GM12878 (cell line): ENCODE data around the gene NACA2. TPM values are rescaled to one million over a fixed set of nuclear protein-coding genes. Genes with fewer than 3 reads are reported as not detected.
A peak's percentile ranks its signal among the peaks of the same experiment; 100 is the strongest.

Experiments
- ATAC-seq: fragments of 200-7000 bp; cut with Tn5 transposase; 3 replicates; pipeline ENCODE4 v1.9.1; 2020; ENCODE audit warnings: mild to moderate bottlenecking, moderate library complexity
- BruUV-seq: library from RNA; stranded (reverse); fragments of 400-500 nt; replicated peaks from 2 replicates; lab custom pipeline; 2021; lab: Mats Ljungman, UMichigan
- CTCF ChIA-PET: fragments of 300-600 bp; sonication (Branson Sonifier 250); formaldehyde crosslinking; extraction: SDS; loops from one replicate; lab custom pipeline; 2021; ENCODE audit warnings: inconsistent platforms; lab: Yijun Ruan, JAX
- POLR2A ChIA-PET: fragments of 350-600 bp; formaldehyde crosslinking; extraction: SDS; loops from one replicate; lab custom pipeline; 2021; ENCODE audit warnings: inconsistent platforms; lab: Charles Lee
- RAD21 ChIA-PET: fragments of 300-600 bp; sonication (Branson Sonifier 250); formaldehyde crosslinking; loops from one replicate; lab custom pipeline; 2023; ENCODE audit warnings: antibody characterized with exemption; ENCODE audit not compliant: unreplicated experiment; lab: Charles Lee
- SMC1A ChIA-PET: fragments of 300-600 bp; sonication (Branson Sonifier 250); formaldehyde crosslinking; loops from one replicate; lab custom pipeline; 2023; ENCODE audit not compliant: unreplicated experiment, uncharacterized antibody; lab: Charles Lee
- DNase-seq: peaks from one replicate; pipeline ENCODE4 v3.0.0-alpha.2; 2011; ENCODE audit warnings: low read depth, low spot score
- FAIRE-seq: peaks from 3 replicates; lab custom pipeline; 2011; peaks lifted over from hg19 to GRCh38; lab: Jason Lieb, UNC
- H2AFZ ChIP-seq: 2 replicates; pipeline ENCODE4 v1.6.0; 2011; ENCODE audit warnings: low read depth, low read length, control low read depth; ENCODE audit not compliant: control insufficient read depth
- H3K27ac ChIP-seq: 2 replicates; pipeline ENCODE4 v1.5.1; 2011; ENCODE audit warnings: control low read depth; ENCODE audit not compliant: control insufficient read depth, insufficient read depth
- H3K27me3 ChIP-seq, 2 experiments: replicated peaks in 1 of 2; 2 replicates each; pipeline versions ENCODE4 v1.6.0 to v1.6.1; 2011; ENCODE audit warnings: low read length in 1 of 2; ENCODE audit not compliant: control insufficient read depth in 2 of 2, insufficient read depth in 2 of 2
- H3K36me3 ChIP-seq, 2 experiments: 2 replicates each; pipeline ENCODE4 v1.5.1; 2011; ENCODE audit warnings: low read length in 1 of 2; ENCODE audit not compliant: control insufficient read depth in 2 of 2, insufficient read depth in 2 of 2
- H3K4me1 ChIP-seq: 2 replicates; pipeline ENCODE4 v1.6.1; 2011; ENCODE audit warnings: mild to moderate bottlenecking, low read length, moderate library complexity, mixed read lengths; ENCODE audit not compliant: control insufficient read depth, insufficient read depth
- H3K4me2 ChIP-seq: 2 replicates; pipeline ENCODE4 v1.6.0; 2011; ENCODE audit warnings: control low read depth; ENCODE audit not compliant: control insufficient read depth, insufficient read depth
- H3K4me3 ChIP-seq: fragments of 200-600 bp; sonication (generic); 2 replicates; pipeline ENCODE4 v1.5.1; 2016
- H3K79me2 ChIP-seq: 2 replicates; pipeline ENCODE4 v1.6.0; 2011; ENCODE audit warnings: low read length; ENCODE audit not compliant: control insufficient read depth, insufficient read depth
- H3K9ac ChIP-seq: 2 replicates; pipeline ENCODE4 v1.8.0; 2011; ENCODE audit warnings: low read length, control low read depth, mixed read lengths; ENCODE audit not compliant: control insufficient read depth, insufficient read depth
- H3K9me3 ChIP-seq: replicated peaks from 3 replicates; pipeline ENCODE4 v1.5.1; 2011; ENCODE audit warnings: mild to moderate bottlenecking, low read length; ENCODE audit not compliant: control insufficient read depth, insufficient read depth
- H4K20me1 ChIP-seq: 2 replicates; pipeline ENCODE4 v1.6.0; 2011; ENCODE audit not compliant: control insufficient read depth, insufficient read depth
- ATF2 ChIP-seq: IDR thresholded peaks from 2 replicates; pipeline ENCODE4 v1.6.1; 2012; ENCODE audit warnings: low read length, inconsistent platforms
- ETV6 ChIP-seq, 2 experiments: fragments of 450-650 bp in 1 of 2; IDR thresholded peaks in 1 of 2; conservative IDR thresholded peaks in 1 of 2; 2 replicates each; pipeline ENCODE4 v1.6.1; 2014; ENCODE audit warnings: antibody characterized with exemption in 1 of 2, borderline replicate concordance in 1 of 2, low read depth in 1 of 2, mild to moderate bottlenecking in 1 of 2, moderate library complexity in 1 of 2
- IRF5 ChIP-seq: fragments of 450-650 bp; IDR thresholded peaks from 2 replicates; pipeline ENCODE4 v1.6.1; 2017; ENCODE audit warnings: borderline replicate concordance
- JUNB ChIP-seq: IDR thresholded peaks from 2 replicates; pipeline ENCODE4 v1.6.1; 2016; ENCODE audit warnings: antibody characterized with exemption, mild to moderate bottlenecking
- MTA3 ChIP-seq: IDR thresholded peaks from 2 replicates; pipeline ENCODE4 v1.6.1; 2012; ENCODE audit warnings: low read length, inconsistent platforms, borderline replicate concordance
- NFXL1 ChIP-seq: fragments of 450-650 bp; IDR thresholded peaks from 2 replicates; pipeline ENCODE4 v1.6.1; 2017; ENCODE audit warnings: antibody characterized with exemption, mild to moderate bottlenecking, borderline replicate concordance
- PRDM15 ChIP-seq: fragments of 450-650 bp; formaldehyde crosslinking; IDR thresholded peaks from 2 replicates; pipeline ENCODE4 v1.4.0; 2020; ENCODE audit warnings: mild to moderate bottlenecking, moderate library complexity
- REST ChIP-seq: IDR thresholded peaks from 2 replicates; pipeline ENCODE4 v1.6.1; 2012; ENCODE audit warnings: mild to moderate bottlenecking, low read depth, low read length
- ZNF217 ChIP-seq: fragments of 450-650 bp; IDR thresholded peaks from 2 replicates; pipeline ENCODE4 v1.6.1; 2017; ENCODE audit warnings: antibody characterized with exemption, mild to moderate bottlenecking
- ZNF384 ChIP-seq: IDR thresholded peaks from 2 replicates; pipeline ENCODE4 v1.6.1; 2012; ENCODE audit warnings: low read depth, mild to moderate bottlenecking, low read length, improper control_type of control experiment, borderline replicate concordance
- WGBS: methylation state at CpG from one replicate; pipeline ENCODE4 v1.1.6; 2016; ENCODE audit warnings: low lambda C conversion rate; ENCODE audit not compliant: insufficient replicate concordance, insufficient coverage; ENCODE audit errors: missing lambda C conversion rate; 5-methylcytosine and 5-hydroxymethylcytosine counted together
- in situ Hi-C: fragments of 300-500 bp; cut with MboI; formaldehyde crosslinking; loops from 9 replicates; pipeline ENCODE4 v1.14.3; 2018; ENCODE audit warnings: mixed read lengths
- intact Hi-C: fragments of 100-400 bp; cut with micrococcal nuclease; formaldehyde crosslinking; loops from one replicate; pipeline ENCODE4 v1.14.2; 2022; ENCODE audit not compliant: unreplicated experiment
- polyA plus RNA-seq, 11 experiments: library from polyadenylated mRNA; depleted of rRNA in 4 of 11; unstranded in 6 of 11; stranded (reverse) in 5 of 11; fragments of >200 nt; fragmentation: Nextera tagmentation in 4 of 11; fragmentation: Illumina TruSeq in 1 of 11; extraction: Ambion mirVana in 4 of 11; extraction: Trizol in 1 of 11; gene quantifications; 1 replicate in 1 of 11; 2 replicates in 10 of 11; pipeline versions ENCODE4 v1.2.1 to v1.2.3, GENCODE V29; 2011 to 2016; ENCODE audit warnings: inconsistent platforms in 2 of 11, missing spikeins in 2 of 11, low read depth in 1 of 11
- total RNA-seq, 4 experiments: library from RNA; depleted of rRNA in 3 of 4; stranded (reverse); fragments of >200 nt in 3 of 4; fragmentation: Illumina TruSeq in 1 of 4; extraction: Trizol in 1 of 4; gene quantifications; 2 replicates each; pipeline versions ENCODE4 v1.2.1 to v1.2.3, GENCODE V29; 2013 to 2021

NACA2 gene
- total and polyA plus RNA-seq, 10 of the 15 experiments (the other 5 are each of a cell fraction or from before 2014, with no cell fraction given) = 0.16 to 0.68 (median 0.36) TPM; not detected in 4

- no peak for FAIRE-seq
- in situ Hi-C loops = no loop called here
- RAD21 ChIA-PET = no interaction called here
Observed at GRCh38 chr17:61556224-61557188, 34.5 kb downstream of the NACA2 start.

More at GRCh38 chr17:61556224-61557188, 34.5 kb downstream of the NACA2 start:
- Histone ChIP-seq H3K4me1 (no peaks in the 10 kb centered on the region), H3K27me3 (no peaks in the 10 kb centered on the region; a peak in 1 of 4 replicates), H3K9ac (no peak overlapping the region), H3K27ac (no peak overlapping the region), H3K36me3 (no peaks in the 10 kb centered on the region), H3K4me3 (no peak overlapping the region), H3K79me2 (no peaks in the 10 kb centered on the region), H3K9me3 (no peaks in the 10 kb centered on the region), H2AFZ (no peak overlapping the region), H3K4me2 (no peak overlapping the region), H4K20me1 (no peaks in the 10 kb centered on the region)
- no TSS peak for BruUV-seq
- TF ChIP-seq IRF5 = no peak
- TF ChIP-seq PRDM15 (CRISPR knock-in tag) = no peak
- no peak for TF ChIP-seq ZNF384
- no peak for TF ChIP-seq MTA3
- TF ChIP-seq JUNB = 0 out of 2 replicates have a peak, but pooled peaks have one; percentile 2
- TF ChIP-seq REST = no peak
- TF ChIP-seq NFXL1 = peak; percentile 42
- TF ChIP-seq ATF2 = no peak
- TF ChIP-seq ETV6 (conservative IDR thresholded peaks at IDR 0.05 in 1 of 2, IDR thresholded peaks at IDR 0.05 in 1 of 2; ENCODE audit: borderline replicate concordance in 1 of 2, low read depth in 1 of 2) = peak in 1 of 2 experiments; percentile 66; a peak in 2 of 4 replicates
- no peak for TF ChIP-seq ZNF217
- intact Hi-C loops = no loop called here
- POLR2A ChIA-PET = no interaction called here
- DNase-seq (no peak), ATAC-seq (no peak)
- SMC1A ChIA-PET = no interaction called here
- 28% methylated on average over 10 of the region's 10 CpGs for WGBS
- CTCF ChIA-PET = no interaction called here
